SU-DHL-6 (cell line): ENCODE measurements around the gene ARHGEF16.

Experiments used
- H2AFZ ChIP-seq: fragments of 200-600 bp; sonication (generic); 2 replicates; pipeline ENCODE4 v1.6.1; 2014; ENCODE audit warnings: low read depth, mild to moderate bottlenecking, moderate library complexity, mixed read lengths, antibody characterized with exemption, low read length; ENCODE audit not compliant: severe bottlenecking
- H3F3A ChIP-seq: fragments of 200-600 bp; shearing (Covaris generic); 2 replicates; pipeline ENCODE4 v1.6.0; 2016; ENCODE audit warnings: antibody characterized with exemption, mild to moderate bottlenecking; ENCODE audit not compliant: insufficient read depth
- H3K27ac ChIP-seq: fragments of 200-600 bp; sonication (generic); 2 replicates; pipeline ENCODE4 v1.5.1; 2016; ENCODE audit warnings: low read depth, mild to moderate bottlenecking, low read length, moderate library complexity, mixed read lengths
- H3K27me3 ChIP-seq: fragments of 200-600 bp; sonication (generic), shearing (Covaris generic); 2 replicates; pipeline ENCODE4 v1.6.0; 2014; ENCODE audit warnings: mild to moderate bottlenecking, low read length
- H3K36me3 ChIP-seq: fragments of 200-600 bp; sonication (generic); 2 replicates; pipeline ENCODE4 v1.6.1; 2014; ENCODE audit warnings: mild to moderate bottlenecking, low read length, mixed read lengths
- H3K4me2 ChIP-seq: fragments of 300-600, 200-600 bp; shearing (Covaris generic), sonication (generic); 2 replicates; pipeline ENCODE4 v1.6.0; 2014; ENCODE audit warnings: low read length, low read depth, mild to moderate bottlenecking; ENCODE audit not compliant: poor library complexity, severe bottlenecking
- H3K4me3 ChIP-seq: fragments of 200-600 bp; sonication (generic); 2 replicates; pipeline ENCODE4 v1.5.1; 2014; ENCODE audit warnings: antibody characterized with exemption, low read length, mild to moderate bottlenecking, mixed read lengths; ENCODE audit not compliant: insufficient read depth, poor library complexity, severe bottlenecking
- H3K79me2 ChIP-seq: fragments of 200-600 bp; sonication (generic); 2 replicates; pipeline ENCODE4 v1.6.1; 2014; ENCODE audit warnings: mild to moderate bottlenecking, low read length, moderate library complexity; ENCODE audit not compliant: insufficient read depth
- H3K9ac ChIP-seq: fragments of 200-600 bp; sonication (generic); 2 replicates; pipeline ENCODE4 v1.7.0; 2014; ENCODE audit warnings: mild to moderate bottlenecking, low read length
- H3K9me2 ChIP-seq: fragments of 200-600 bp; sonication (generic); replicated peaks from 2 replicates; pipeline ENCODE4 v1.6.1; 2014; ENCODE audit warnings: low read length; ENCODE audit not compliant: insufficient read depth
- H3K9me3 ChIP-seq: fragments of 200-600 bp; sonication (generic); 2 replicates; pipeline ENCODE4 v1.6.1; 2014; ENCODE audit warnings: low read length, mixed read lengths; ENCODE audit not compliant: insufficient read depth
- H4K20me1 ChIP-seq: fragments of 200-600 bp; sonication (generic); 2 replicates; pipeline ENCODE4 v1.6.1; 2014; ENCODE audit warnings: low read depth, mild to moderate bottlenecking, antibody characterized with exemption, low read length, moderate library complexity, mixed read lengths
- EZH2phosphoT487 ChIP-seq: fragments of 200-600 bp; sonication (generic), shearing (Covaris generic); conservative IDR thresholded peaks from 2 replicates; pipeline ENCODE4 v1.6.1; 2018; ENCODE audit warnings: mild to moderate bottlenecking, antibody characterized with exemption, low read length, moderate library complexity, mixed read lengths
- TF ChIP-seq, protein P1 (sequence below): fragments of 200-600 bp; sonication (generic); IDR thresholded peaks from one replicate; pipeline ENCODE4 v1.5.1; 2017; ENCODE audit warnings: antibody characterized with exemption, mild to moderate bottlenecking, low read length, moderate library complexity; ENCODE audit not compliant: insufficient read depth, poor library complexity, severe bottlenecking

ARHGEF16 gene

DNA sequence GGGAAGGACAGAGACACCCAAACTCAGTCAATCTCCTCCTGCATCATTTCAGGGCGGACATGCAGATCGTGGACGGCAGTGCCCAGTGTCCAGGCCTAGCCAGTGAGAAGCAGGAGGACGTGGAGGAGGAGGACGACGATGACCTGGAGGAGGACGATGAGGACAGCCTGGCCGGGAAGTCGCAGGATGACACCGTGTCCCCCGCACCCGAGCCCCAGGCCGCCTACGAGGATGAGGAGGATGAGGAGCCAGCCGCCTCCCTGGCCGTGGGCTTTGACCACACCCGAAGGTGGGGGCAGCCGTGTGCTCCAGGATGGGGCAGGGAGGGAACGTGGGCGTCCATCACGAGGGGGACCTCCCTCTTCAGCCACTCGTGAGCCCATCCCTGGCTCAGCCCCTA is 23.6 kb upstream of the ARHGEF16 start:
- Histone ChIP-seq H3K9me2 (no peaks in the 10 kb centered on the region), H2AFZ (no peak overlapping the region), H3F3A (no peaks in the 10 kb centered on the region), H3K4me3 (no peak overlapping the region), H3K27ac (no peak overlapping the region), H3K9ac (no peak overlapping the region), H3K9me3 (no peaks in the 10 kb centered on the region), H3K79me2 (no peaks in the 10 kb centered on the region), H3K27me3 (no peaks in the 10 kb centered on the region), H4K20me1 (no peaks in the 10 kb centered on the region), H3K36me3 (no peaks in the 10 kb centered on the region), H3K4me2 (no peak overlapping the region)
- TF ChIP-seq, protein P1, sequence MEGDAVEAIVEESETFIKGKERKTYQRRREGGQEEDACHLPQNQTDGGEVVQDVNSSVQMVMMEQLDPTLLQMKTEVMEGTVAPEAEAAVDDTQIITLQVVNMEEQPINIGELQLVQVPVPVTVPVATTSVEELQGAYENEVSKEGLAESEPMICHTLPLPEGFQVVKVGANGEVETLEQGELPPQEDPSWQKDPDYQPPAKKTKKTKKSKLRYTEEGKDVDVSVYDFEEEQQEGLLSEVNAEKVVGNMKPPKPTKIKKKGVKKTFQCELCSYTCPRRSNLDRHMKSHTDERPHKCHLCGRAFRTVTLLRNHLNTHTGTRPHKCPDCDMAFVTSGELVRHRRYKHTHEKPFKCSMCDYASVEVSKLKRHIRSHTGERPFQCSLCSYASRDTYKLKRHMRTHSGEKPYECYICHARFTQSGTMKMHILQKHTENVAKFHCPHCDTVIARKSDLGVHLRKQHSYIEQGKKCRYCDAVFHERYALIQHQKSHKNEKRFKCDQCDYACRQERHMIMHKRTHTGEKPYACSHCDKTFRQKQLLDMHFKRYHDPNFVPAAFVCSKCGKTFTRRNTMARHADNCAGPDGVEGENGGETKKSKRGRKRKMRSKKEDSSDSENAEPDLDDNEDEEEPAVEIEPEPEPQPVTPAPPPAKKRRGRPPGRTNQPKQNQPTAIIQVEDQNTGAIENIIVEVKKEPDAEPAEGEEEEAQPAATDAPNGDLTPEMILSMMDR: no peak
- no peak for TF ChIP-seq EZH2phosphoT487

- no peaks in the 10 kb centered on the region for H3K36me3 ChIP-seq
- H3K27ac ChIP-seq: no peak overlapping the region
- H3K9me2 ChIP-seq: no peaks in the 10 kb centered on the region
- no peak overlapping the region for H3K4me3 ChIP-seq
- no peaks in the 10 kb centered on the region for H3K79me2 ChIP-seq
- no peak overlapping the region for H3K9ac ChIP-seq
- no peaks in the 10 kb centered on the region for H4K20me1 ChIP-seq
- no peaks in the 10 kb centered on the region for H3K9me3 ChIP-seq
- no peaks in the 10 kb centered on the region for H3K27me3 ChIP-seq
- TF ChIP-seq, protein P1: no peak
- TF ChIP-seq EZH2phosphoT487: no peak
- no peak overlapping the region for H3K4me2 ChIP-seq
- no peaks in the 10 kb centered on the region for H3F3A ChIP-seq
- no peak overlapping the region for H2AFZ ChIP-seq
Measured at GRCh38 chr1:3431266-3431665, 23.2 kb upstream of the ARHGEF16 start.

GRCh38 chr1:3431686-3432085 is 22.8 kb upstream of the ARHGEF16 start:
- H3K4me3 ChIP-seq: no peak overlapping the region
- no peaks in the 10 kb centered on the region for H3K79me2 ChIP-seq
- H3K9me2 ChIP-seq: no peaks in the 10 kb centered on the region
- no peaks in the 10 kb centered on the region for H3K36me3 ChIP-seq
- H3K27ac ChIP-seq: no peak overlapping the region
- H3F3A ChIP-seq: no peaks in the 10 kb centered on the region
- no peaks in the 10 kb centered on the region for H3K27me3 ChIP-seq
- H3K4me2 ChIP-seq: no peak overlapping the region
- no peaks in the 10 kb centered on the region for H4K20me1 ChIP-seq
- TF ChIP-seq EZH2phosphoT487: no peak
- TF ChIP-seq, protein P1: no peak
- no peak overlapping the region for H2AFZ ChIP-seq
- no peak overlapping the region for H3K9ac ChIP-seq
- no peaks in the 10 kb centered on the region for H3K9me3 ChIP-seq
